Measurements from ENCODE around the gene DNAH14. TPM values are rescaled to one million over a fixed set of nuclear protein-coding genes. Genes with fewer than 3 reads are reported as not detected.

The DNAH14 gene
- total RNA-seq, 1 experiment from 2014 or later: 47.0 TPM

GRCh38 chr1:224881762-224882211 lies 47.7 kb upstream of the DNAH14 start:
- Histone ChIP-seq H3K27me3 (ENCODE audit: control insufficient read depth, insufficient read depth, low read length) (no peaks in the 10 kb centered on the region), H3K4me1 (ENCODE audit: control insufficient read depth, insufficient read depth, low read length) (no peaks in the 10 kb centered on the region), H3K4me3 (ENCODE audit: low read depth in 2 of 2, low read length in 2 of 2) (no peak overlapping the region), H3K36me3 (ENCODE audit: control insufficient read depth, insufficient read depth, low read length) (no peaks in the 10 kb centered on the region), H3K9me3 (ENCODE audit: control insufficient read depth, insufficient read depth, low read depth, low read length) (no peaks in the 10 kb centered on the region), H3K27ac (ENCODE audit: low read length) (no peak overlapping the region)
- TF ChIP-seq SIN3A (IDR thresholded peaks at IDR 0.05; ENCODE audit: borderline replicate concordance, insufficient read depth, low read depth, low read length) (no peak), POLR2AphosphoS5 (IDR thresholded peaks at IDR 0.05; ENCODE audit: low read depth, low read length) (no peak), TCF7L2 (IDR thresholded peaks at IDR 0.05; ENCODE audit: low read depth, low read length) (no peak)
- TF ChIP-seq, protein P1, sequence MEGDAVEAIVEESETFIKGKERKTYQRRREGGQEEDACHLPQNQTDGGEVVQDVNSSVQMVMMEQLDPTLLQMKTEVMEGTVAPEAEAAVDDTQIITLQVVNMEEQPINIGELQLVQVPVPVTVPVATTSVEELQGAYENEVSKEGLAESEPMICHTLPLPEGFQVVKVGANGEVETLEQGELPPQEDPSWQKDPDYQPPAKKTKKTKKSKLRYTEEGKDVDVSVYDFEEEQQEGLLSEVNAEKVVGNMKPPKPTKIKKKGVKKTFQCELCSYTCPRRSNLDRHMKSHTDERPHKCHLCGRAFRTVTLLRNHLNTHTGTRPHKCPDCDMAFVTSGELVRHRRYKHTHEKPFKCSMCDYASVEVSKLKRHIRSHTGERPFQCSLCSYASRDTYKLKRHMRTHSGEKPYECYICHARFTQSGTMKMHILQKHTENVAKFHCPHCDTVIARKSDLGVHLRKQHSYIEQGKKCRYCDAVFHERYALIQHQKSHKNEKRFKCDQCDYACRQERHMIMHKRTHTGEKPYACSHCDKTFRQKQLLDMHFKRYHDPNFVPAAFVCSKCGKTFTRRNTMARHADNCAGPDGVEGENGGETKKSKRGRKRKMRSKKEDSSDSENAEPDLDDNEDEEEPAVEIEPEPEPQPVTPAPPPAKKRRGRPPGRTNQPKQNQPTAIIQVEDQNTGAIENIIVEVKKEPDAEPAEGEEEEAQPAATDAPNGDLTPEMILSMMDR (IDR thresholded peaks at IDR 0.05): no peak
- TF ChIP-seq, protein P2, sequence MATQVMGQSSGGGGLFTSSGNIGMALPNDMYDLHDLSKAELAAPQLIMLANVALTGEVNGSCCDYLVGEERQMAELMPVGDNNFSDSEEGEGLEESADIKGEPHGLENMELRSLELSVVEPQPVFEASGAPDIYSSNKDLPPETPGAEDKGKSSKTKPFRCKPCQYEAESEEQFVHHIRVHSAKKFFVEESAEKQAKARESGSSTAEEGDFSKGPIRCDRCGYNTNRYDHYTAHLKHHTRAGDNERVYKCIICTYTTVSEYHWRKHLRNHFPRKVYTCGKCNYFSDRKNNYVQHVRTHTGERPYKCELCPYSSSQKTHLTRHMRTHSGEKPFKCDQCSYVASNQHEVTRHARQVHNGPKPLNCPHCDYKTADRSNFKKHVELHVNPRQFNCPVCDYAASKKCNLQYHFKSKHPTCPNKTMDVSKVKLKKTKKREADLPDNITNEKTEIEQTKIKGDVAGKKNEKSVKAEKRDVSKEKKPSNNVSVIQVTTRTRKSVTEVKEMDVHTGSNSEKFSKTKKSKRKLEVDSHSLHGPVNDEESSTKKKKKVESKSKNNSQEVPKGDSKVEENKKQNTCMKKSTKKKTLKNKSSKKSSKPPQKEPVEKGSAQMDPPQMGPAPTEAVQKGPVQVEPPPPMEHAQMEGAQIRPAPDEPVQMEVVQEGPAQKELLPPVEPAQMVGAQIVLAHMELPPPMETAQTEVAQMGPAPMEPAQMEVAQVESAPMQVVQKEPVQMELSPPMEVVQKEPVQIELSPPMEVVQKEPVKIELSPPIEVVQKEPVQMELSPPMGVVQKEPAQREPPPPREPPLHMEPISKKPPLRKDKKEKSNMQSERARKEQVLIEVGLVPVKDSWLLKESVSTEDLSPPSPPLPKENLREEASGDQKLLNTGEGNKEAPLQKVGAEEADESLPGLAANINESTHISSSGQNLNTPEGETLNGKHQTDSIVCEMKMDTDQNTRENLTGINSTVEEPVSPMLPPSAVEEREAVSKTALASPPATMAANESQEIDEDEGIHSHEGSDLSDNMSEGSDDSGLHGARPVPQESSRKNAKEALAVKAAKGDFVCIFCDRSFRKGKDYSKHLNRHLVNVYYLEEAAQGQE (IDR thresholded peaks at IDR 0.05; ENCODE audit: insufficient read depth in 1 of 2, low read depth in 2 of 2, low read length in 1 of 2): no peak
- no peak for DNase-seq (ENCODE audit: low read depth, low spot score)
- no TSS peak for BruUV-seq (replicated peaks)
- CTCF ChIA-PET: no interaction called here
- intact Hi-C loops (cut with micrococcal nuclease; ENCODE audit: unreplicated experiment): no loop called here
- POLR2A ChIA-PET: no interaction called here
- in situ Hi-C loops (cut with HindIII; ENCODE audit: low pct_unique_long_range_greater_than_20kb, low sequenced_read_pairs): no loop called here
- no peak for ATAC-seq

GRCh38 chr1:224882264-224882663 lies 47.2 kb upstream of the DNAH14 start:
- no peak for ATAC-seq

More at GRCh38 chr1:224882264-224882663, 47.2 kb upstream of the DNAH14 start:
- no peak for DNase-seq (ENCODE audit: low read depth, low spot score)
- intact Hi-C loops (cut with micrococcal nuclease; ENCODE audit: unreplicated experiment) (no loop called here), in situ Hi-C loops (cut with HindIII; ENCODE audit: low pct_unique_long_range_greater_than_20kb, low sequenced_read_pairs) (no loop called here)
- ChIA-PET POLR2A (no interaction called here), CTCF (no interaction called here)
- TF ChIP-seq TCF7L2 (IDR thresholded peaks at IDR 0.05; ENCODE audit: low read depth, low read length) (no peak), SIN3A (IDR thresholded peaks at IDR 0.05; ENCODE audit: borderline replicate concordance, insufficient read depth, low read depth, low read length) (no peak), POLR2AphosphoS5 (IDR thresholded peaks at IDR 0.05; ENCODE audit: low read depth, low read length) (no peak)
- TF ChIP-seq, protein P1 (IDR thresholded peaks at IDR 0.05): no peak
- TF ChIP-seq, protein P2 (IDR thresholded peaks at IDR 0.05; ENCODE audit: insufficient read depth in 1 of 2, low read depth in 2 of 2, low read length in 1 of 2): no peak
- no peak overlapping the region for H3K27ac ChIP-seq (ENCODE audit: low read length)
- no peaks in the 10 kb centered on the region for H3K36me3 ChIP-seq (ENCODE audit: control insufficient read depth, insufficient read depth, low read length)
- H3K9me3 ChIP-seq (ENCODE audit: control insufficient read depth, insufficient read depth, low read depth, low read length): no peaks in the 10 kb centered on the region
- H3K27me3 ChIP-seq (ENCODE audit: control insufficient read depth, insufficient read depth, low read length): no peaks in the 10 kb centered on the region
- H3K4me1 ChIP-seq (ENCODE audit: control insufficient read depth, insufficient read depth, low read length): no peaks in the 10 kb centered on the region
- no TSS peak for BruUV-seq (replicated peaks)
- no peak overlapping the region for H3K4me3 ChIP-seq (ENCODE audit: low read depth in 2 of 2, low read length in 2 of 2)

All from Panc1 (cell line).